Ectodermal cell (in vitro differentiated cells): Measurements from ENCODE around the gene ZNF3.

Source experiments
- H3K27ac ChIP-seq: 2 replicates; pipeline ENCODE4 v1.7.0; 2013; ENCODE audit warnings: mild to moderate bottlenecking, low read depth, low read length; ENCODE audit not compliant: insufficient read depth, poor library complexity, severe bottlenecking
- H3K27me3 ChIP-seq: 2 replicates; pipeline ENCODE4 v1.7.0; 2013; ENCODE audit warnings: mild to moderate bottlenecking, low read length; ENCODE audit not compliant: insufficient read depth, control insufficient read depth, poor library complexity, severe bottlenecking
- H3K36me3 ChIP-seq: one replicate; pipeline ENCODE4 v1.7.0; 2013; ENCODE audit warnings: low read length; ENCODE audit not compliant: control insufficient read depth, insufficient read depth
- H3K4me1 ChIP-seq: one replicate; pipeline ENCODE4 v1.7.0; 2013; ENCODE audit warnings: low read length; ENCODE audit not compliant: control insufficient read depth, insufficient read depth
- H3K4me3 ChIP-seq: 2 replicates; pipeline ENCODE4 v1.7.0; 2013; ENCODE audit warnings: low read depth, low read length, control low read depth; ENCODE audit not compliant: insufficient read depth
- H3K9me3 ChIP-seq: 2 replicates; pipeline ENCODE4 v1.7.0; 2013; ENCODE audit warnings: mild to moderate bottlenecking, low read length, moderate library complexity; ENCODE audit not compliant: control insufficient read depth
- WGBS, 2 experiments: methylation state at CpG; one replicate each; pipeline ENCODE4 v1.1.7; 2013; ENCODE audit warnings: missing lambda C conversion rate in 2 of 2; 5-methylcytosine and 5-hydroxymethylcytosine counted together

The ZNF3 gene

GRCh38 chr7:100074841-100075240, 6.7 kb downstream of the ZNF3 start:
- H3K27me3 ChIP-seq, result no peaks in the 10 kb centered on the region
- H3K4me3 ChIP-seq, result no peak overlapping the region
- H3K4me1 ChIP-seq, result peaks cover 2% of the 10 kb centered on the region
- H3K27ac ChIP-seq, result no peak overlapping the region
- H3K36me3 ChIP-seq, result peaks cover 99% of the 10 kb centered on the region
- WGBS, 2 experiments, result 95 to 97% methylated on average over 7 of the region's 7 CpGs
- peaks cover 8% of the 10 kb centered on the region for H3K9me3 ChIP-seq

DNA sequence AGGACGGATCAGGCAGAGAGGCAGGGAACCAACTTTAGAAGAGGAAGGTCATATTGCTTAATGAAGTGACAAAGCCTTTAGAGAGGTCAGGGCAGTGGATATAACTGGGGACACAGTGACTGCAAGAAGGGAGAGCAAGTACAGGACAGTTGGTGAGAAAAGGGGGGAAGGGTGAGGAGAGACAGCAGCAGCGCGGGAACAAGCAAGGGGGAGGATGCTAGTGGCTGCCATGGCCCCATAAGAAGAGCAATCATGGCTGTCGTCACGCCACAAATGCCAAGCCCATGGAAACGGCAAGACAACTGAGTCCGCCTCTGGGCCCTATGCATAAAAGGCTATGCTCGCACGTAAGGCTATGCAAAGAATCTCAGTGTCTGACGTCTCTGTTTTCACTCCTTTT, 9.1 kb downstream of the ZNF3 start:
- H3K4me3 ChIP-seq, result no peak overlapping the region

GRCh38 chr7:100071018-100071723, 10.4 kb downstream of the ZNF3 start:
- Histone ChIP-seq H3K4me1 (no peaks in the 10 kb centered on the region), H3K27me3 (no peaks in the 10 kb centered on the region), H3K36me3 (peaks cover 71% of the 10 kb centered on the region), H3K27ac (no peak overlapping the region), H3K4me3 (no peak overlapping the region), H3K9me3 (peaks cover 10% of the 10 kb centered on the region)
- WGBS, 2 experiments, result 94 to 97% methylated on average over 8 to 11 of the region's 11 CpGs

More for the DNA sequence above, 9.1 kb downstream of the ZNF3 start:
- Histone ChIP-seq H3K9me3 (peaks cover 10% of the 10 kb centered on the region), H3K27me3 (no peaks in the 10 kb centered on the region), H3K36me3 (peaks cover 84% of the 10 kb centered on the region), H3K27ac (no peak overlapping the region), H3K4me1 (no peaks in the 10 kb centered on the region)
- WGBS, 2 experiments, result 95 to 96% methylated on average over 10 of the region's 10 CpGs

DNA sequence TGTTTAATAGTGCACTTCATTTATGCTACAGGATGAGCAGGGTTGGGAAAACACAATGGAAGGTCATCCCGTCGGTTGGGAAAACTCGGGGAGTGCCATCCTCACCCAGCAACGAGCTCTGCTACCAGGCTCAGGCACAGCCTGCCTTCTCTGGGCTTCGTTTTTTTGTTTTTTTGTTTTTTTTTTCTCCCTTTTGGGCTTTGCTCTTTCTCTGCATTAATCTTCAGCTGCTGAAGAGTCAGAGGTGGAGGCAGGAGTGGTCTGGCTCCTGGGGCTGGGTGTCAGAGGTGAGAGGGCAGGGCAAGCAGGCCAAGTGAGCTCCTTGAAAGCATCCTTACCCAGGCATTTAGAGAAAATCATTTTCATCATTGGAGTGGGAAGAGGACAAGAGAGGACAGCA, 11.5 kb downstream of the ZNF3 start:
- H3K27ac ChIP-seq, result no peak overlapping the region
- no peak overlapping the region for H3K4me3 ChIP-seq
- 94 to 97% methylated on average over 5 of the region's 5 CpGs for WGBS, 2 experiments
- H3K9me3 ChIP-seq, result peaks cover 10% of the 10 kb centered on the region
- H3K4me1 ChIP-seq, result no peaks in the 10 kb centered on the region
- peaks cover 68% of the 10 kb centered on the region for H3K36me3 ChIP-seq
- no peaks in the 10 kb centered on the region for H3K27me3 ChIP-seq

GRCh38 chr7:100066953-100067352, 14.6 kb downstream of the ZNF3 start:
- H3K27me3 ChIP-seq, result no peaks in the 10 kb centered on the region
- no peak overlapping the region for H3K27ac ChIP-seq
- peaks cover 57% of the 10 kb centered on the region for H3K36me3 ChIP-seq
- peaks cover 10% of the 10 kb centered on the region for H3K9me3 ChIP-seq
- 93 to 94% methylated on average over 7 of the region's 7 CpGs for WGBS, 2 experiments
- H3K4me1 ChIP-seq, result no peaks in the 10 kb centered on the region
- no peak overlapping the region for H3K4me3 ChIP-seq

DNA sequence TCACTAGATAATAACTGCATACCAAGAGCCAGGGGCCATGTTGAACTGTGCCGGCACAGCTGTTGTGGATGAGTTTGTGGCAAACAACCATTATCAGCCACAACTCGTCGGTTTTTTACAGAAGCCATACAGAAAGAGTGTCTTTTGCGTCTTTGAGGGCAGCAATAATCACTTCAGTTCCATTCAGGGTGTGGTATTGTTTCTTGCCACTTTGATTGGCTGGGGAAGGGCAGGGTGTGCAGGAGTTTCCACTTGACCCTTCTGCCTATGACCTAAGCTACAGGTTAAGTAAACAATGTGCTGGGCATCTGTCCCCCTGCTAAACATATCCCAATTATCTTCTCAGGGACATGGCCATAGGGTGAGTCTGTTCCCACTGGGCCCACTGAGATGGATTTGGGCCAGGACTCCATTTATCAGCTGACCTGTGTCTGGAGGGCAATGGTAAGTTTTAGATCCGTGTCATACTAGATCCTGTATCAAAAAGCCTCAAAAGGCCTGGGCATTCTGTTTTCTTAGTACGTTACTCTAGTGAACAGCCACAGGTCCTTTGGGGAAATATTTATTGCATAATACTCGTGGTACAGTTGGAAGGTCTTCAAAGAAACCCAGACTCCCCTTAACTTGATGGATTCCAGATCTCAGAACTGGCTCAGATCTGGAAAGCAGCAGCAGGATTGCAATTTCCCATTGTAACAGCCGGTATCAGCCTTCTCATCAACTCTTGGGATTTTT, 15.9 kb downstream of the ZNF3 start:
- Histone ChIP-seq H3K27me3 (no peaks in the 10 kb centered on the region), H3K36me3 (peaks cover 43% of the 10 kb centered on the region), H3K4me3 (no peak overlapping the region), H3K4me1 (no peaks in the 10 kb centered on the region), H3K27ac (no peak overlapping the region), H3K9me3 (peaks cover 3% of the 10 kb centered on the region)
- 95 to 96% methylated on average over 8 of the region's 8 CpGs for WGBS, 2 experiments

DNA sequence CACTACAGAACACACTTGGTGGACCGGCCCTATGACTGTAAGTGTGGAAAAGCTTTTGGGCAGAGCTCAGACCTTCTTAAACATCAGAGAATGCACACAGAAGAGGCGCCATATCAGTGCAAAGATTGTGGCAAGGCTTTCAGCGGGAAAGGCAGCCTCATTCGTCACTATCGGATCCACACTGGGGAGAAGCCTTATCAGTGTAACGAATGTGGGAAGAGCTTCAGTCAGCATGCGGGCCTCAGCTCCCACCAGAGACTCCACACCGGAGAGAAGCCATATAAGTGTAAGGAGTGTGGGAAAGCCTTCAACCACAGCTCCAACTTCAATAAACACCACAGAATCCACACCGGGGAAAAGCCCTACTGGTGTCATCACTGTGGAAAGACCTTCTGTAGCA, 17.4 kb downstream of the ZNF3 start:
- Histone ChIP-seq H3K9me3 (no peaks in the 10 kb centered on the region), H3K36me3 (peaks cover 36% of the 10 kb centered on the region), H3K27me3 (no peaks in the 10 kb centered on the region), H3K27ac (no peak overlapping the region), H3K4me1 (no peaks in the 10 kb centered on the region), H3K4me3 (no peak overlapping the region)
- 95 to 97% methylated on average over 7 to 9 of the region's 9 CpGs for WGBS, 2 experiments

GRCh38 chr7:100063376-100063775, 18.1 kb downstream of the ZNF3 start:
- Histone ChIP-seq H3K4me1 (no peaks in the 10 kb centered on the region), H3K4me3 (no peak overlapping the region), H3K36me3 (peaks cover 41% of the 10 kb centered on the region), H3K9me3 (no peaks in the 10 kb centered on the region), H3K27me3 (no peaks in the 10 kb centered on the region), H3K27ac (no peak overlapping the region)
- 94% methylated on average over 4 of the region's 4 CpGs for WGBS, 2 experiments

DNA sequence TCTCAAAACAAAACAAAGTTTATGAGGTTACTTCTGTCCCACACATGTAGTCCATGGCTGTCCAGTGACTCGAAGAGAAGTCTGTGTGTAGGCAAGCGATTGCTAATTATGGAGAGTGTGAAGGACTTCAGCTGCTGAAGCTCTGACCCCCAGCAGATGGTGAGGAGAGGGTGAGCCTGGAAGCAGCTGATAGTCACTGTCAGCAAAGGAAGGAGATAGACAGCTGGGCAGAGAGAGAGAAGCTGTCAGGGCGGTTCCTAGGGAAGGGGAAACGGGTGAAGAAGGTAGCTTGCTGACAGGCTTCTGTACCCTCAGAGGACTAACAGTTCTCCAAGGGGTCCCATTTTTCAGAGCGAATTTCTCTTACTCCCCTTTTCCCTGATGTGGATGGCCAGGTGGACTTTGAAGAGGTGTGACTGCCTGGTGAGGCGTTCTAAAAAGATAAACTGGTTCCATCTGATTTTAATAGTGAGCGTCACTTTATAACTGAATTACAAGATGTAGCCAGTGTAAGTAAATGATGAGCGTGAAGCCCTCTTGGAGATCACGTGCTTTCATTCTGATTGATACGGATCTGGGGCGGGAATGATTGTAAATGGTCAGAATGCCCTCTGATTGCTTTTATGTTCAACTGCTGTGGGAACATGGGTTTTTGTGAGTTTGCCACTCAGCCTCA, 19.9 kb downstream of the ZNF3 start:
- 96 to 97% methylated on average over 11 of the region's 11 CpGs for WGBS, 2 experiments
- no peak overlapping the region for H3K4me3 ChIP-seq
- no peaks in the 10 kb centered on the region for H3K9me3 ChIP-seq
- no peaks in the 10 kb centered on the region for H3K4me1 ChIP-seq
- no peaks in the 10 kb centered on the region for H3K27me3 ChIP-seq
- no peak overlapping the region for H3K27ac ChIP-seq
- peaks cover 55% of the 10 kb centered on the region for H3K36me3 ChIP-seq

GRCh38 chr7:100059251-100059739, 22.2 kb downstream of the ZNF3 start:
- 93 to 94% methylated on average over 5 of the region's 5 CpGs for WGBS, 2 experiments
- H3K9me3 ChIP-seq, result no peaks in the 10 kb centered on the region
- H3K4me3 ChIP-seq, result no peak overlapping the region
- no peak overlapping the region for H3K27ac ChIP-seq
- H3K27me3 ChIP-seq, result no peaks in the 10 kb centered on the region
- peaks cover 43% of the 10 kb centered on the region for H3K36me3 ChIP-seq
- no peaks in the 10 kb centered on the region for H3K4me1 ChIP-seq
